GM18511 (cell line): ENCODE results near the gene RAET1E.
"Not testable (repeated sequence)": the region's sequence is repeated elsewhere in the genome, so short reads cannot be mapped to it uniquely, and the experiment has no call there.

Experiments
- ATAC-seq: cut with Tn5 transposase; IDR thresholded peaks from one replicate; pipeline ENCODE4 v1.9.1; 2021; ENCODE audit warnings: mild to moderate bottlenecking, moderate library complexity; ENCODE audit not compliant: unreplicated experiment

RAET1E gene

GRCh38 chr6:149929422-149929821 lies 31.5 kb upstream of the RAET1E start:
- ATAC-seq = no peak

GRCh38 chr6:149927025-149927424 lies 29.1 kb upstream of the RAET1E start:
- not testable (repeated sequence) for ATAC-seq

GRCh38 chr6:149925974-149926777 lies 28.3 kb upstream of the RAET1E start:
- no peak for ATAC-seq

DNA sequence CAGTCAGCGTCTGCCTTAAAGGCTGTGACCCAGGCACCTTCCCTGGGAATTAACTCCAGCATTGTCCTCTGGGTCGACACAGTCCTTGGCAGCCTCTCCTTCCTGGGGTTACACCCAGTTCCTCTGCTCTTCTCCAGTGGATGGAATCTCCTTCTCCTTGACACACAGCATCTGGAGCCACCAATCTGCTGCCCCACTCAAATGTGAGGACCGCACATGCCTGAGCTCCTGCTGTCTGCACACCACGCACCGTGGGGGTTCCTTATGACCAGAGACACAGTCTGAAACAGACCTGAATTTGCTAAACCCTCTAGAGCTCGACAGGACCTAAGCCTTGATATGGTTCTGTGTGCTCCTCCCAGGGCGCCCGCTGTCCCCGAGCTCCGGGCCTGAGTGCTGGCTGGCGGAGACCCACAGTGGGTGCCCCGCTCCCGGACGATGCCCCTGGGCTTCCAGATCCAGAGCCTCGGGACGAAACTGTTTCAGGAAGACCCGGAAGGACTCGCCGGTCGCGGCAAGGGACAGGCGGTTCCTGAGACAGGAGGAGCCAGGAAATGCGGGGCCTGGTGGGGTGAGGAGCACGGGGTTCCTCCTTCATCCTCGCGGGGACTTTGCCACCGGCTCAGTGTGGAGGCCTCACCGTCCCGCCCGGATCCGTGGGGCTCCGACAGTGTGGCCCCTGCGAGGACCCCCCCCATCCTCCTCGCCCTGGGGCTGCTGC lies 27.5 kb upstream of the RAET1E start:
- no peak for ATAC-seq

DNA sequence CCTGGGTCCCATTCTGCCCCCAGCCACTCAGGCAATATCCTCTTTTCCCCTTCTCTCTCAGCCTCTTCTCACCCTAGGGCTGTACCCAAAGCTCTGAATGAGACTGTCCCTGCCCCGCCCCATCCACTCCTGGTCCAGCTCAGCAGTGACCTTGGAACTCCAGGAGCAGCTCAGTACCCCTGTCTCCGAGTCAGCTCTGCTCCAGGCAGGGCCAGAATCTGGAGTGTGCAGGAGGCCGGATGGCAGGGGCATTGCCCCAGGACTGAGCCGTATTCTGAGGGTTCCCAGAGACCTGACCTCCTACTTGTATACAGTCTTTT lies 27.0 kb upstream of the RAET1E start:
- ATAC-seq = no peak

DNA sequence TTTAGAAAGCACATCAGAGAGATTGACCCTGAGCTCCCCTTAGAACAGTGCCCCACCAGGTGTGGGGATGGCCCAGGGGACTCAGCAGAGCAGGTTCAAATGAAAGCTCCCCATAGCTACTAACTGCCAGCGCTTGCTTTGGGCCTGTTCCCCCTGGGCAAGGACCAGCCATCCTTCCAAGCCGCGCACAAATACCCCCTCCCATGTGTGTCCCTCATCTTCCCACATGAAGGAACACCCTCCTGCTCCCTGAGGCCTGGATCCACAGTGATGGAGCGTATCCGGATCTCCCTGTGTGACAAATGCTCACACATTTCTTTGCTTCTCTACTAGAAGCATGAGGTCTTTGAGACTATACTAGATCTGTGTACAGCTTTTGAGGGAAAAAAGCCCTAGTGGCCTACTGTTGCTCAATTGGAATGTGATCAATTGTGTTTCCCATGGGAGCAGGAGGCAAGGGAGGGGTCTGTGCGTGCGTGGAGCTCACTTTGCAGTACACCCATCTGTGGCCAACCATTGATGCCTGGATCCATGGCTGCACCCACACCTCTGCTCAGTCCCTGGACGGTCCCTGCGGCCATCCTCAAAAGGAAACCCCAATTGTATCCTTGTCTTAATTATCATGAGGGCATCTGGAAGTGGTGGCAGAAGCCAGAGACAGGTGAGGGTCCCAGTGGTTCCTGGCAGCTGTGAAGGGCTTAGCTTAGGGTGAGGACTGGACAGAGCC lies 26.5 kb upstream of the RAET1E start:
- ATAC-seq = no peak

DNA sequence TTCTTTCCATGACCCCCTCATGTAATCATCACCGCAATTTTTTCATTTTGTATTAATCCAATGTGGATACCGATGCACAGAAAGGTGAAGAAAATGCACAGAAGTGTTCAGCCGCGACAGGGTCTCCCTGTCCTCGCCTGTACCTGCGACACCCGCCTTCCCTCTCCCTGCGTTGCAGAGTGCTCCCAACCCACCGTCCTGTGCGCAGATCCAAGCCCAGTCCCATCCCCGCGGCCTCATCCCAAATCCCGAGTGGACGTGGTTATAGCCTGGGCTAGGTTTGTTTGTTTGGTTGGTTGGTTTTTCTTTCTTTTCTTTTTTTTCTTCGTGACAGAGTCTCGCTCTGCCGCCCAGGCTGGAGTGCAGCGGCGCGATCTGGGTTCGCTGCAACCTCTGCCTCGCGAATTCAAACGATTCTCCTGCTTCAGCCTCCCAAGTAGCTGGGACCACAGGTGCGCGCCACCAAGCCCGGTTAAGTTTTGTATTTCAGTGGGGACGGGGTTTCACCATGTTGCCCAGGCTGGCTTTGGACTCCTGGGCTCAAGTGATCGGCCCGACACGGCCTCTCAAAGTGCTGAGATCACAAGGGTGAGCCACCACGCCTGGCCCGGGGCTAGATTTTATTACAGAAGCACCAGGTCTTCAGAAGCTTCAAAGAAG lies 25.5 kb upstream of the RAET1E start:
- no peak for ATAC-seq

- no peak for ATAC-seq
Observed at GRCh38 chr6:149922642-149923326, 24.9 kb upstream of the RAET1E start, which contains the start of gene RAET1G. RAET1G (minus strand) TSS chr6:149923121; CDS start chr6:149923010, 111 bp downstream.

GRCh38 chr6:149922091-149922490 lies 24.2 kb upstream of the RAET1E start:
- ATAC-seq = not testable (repeated sequence)

DNA sequence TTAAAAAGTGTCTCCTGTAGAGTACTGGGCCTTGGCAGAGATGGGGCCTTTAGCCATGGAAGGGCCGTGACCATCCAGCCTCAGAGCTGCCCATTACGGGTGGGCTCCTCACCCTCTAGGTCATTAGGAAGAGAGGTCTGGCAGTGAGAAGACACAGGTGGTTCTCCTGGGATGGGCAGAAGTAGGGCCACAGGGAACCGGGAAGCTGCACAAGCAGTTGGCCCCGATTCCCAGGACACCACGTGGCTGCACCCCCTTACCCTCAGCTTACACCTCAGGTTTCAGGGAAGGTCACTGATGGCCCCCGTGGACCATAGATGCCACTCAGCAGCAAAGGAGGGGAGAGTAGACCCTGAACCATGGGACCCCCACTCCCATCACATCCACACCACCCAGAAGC lies 23.4 kb upstream of the RAET1E start:
- ATAC-seq = no peak

DNA sequence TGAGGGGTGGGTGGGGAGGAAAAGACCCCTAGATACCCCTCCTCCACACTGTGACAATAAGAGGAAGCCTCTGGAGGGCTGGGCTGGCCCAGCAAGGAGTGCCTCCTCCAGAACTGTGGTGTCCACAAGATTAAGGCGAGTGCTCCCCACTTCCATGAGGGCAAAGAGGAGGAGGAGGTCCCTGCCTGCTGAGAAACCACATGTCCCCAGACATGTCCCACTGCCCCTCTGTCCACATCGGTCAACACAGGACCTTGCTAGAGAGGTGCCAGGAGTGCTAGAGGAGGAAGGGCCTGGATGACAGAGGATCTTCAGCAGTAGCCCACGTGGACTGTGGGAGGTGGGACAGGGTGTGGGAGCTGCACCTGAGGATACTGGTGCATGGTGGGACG lies 21.9 kb upstream of the RAET1E start:
- no peak for ATAC-seq

GRCh38 chr6:149919126-149919833 lies 21.4 kb upstream of the RAET1E start:
- ATAC-seq = not testable (repeated sequence)

DNA sequence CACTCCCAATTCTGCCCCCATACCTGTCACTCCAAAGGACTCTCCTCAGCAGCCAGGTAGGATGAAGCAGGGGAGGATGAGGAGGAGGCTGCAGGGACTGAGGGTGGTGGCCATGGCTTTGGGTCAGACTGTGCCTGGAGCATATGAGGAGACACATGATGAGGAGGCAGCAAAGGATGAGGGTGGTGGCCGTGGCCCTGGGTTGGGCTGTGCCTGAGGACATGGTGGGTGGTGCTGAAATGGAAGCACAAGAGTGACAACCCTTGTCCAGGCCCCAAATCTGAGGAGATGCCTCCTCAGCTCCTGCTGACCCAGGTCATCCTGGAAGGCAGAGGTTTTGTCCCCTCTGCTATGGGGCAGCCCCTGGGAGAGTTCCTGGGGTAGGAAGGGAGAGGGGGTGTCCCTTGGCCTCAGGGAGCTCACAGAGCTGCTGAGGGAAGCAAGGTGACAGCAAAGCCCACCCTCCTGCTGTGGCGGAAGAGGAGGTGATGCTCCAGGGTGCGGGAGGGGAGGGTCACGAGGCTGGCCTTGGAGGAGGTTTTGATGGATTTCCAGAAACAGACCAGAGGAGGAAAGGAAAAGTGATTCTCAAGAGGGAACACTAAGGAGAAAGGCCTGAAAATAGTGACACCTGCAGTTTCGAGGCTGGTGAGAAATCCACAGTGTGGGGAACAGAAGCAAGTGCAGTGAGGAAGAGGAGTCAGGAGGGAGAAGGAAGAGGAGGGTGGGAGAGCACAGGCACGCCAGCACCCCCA lies 20.4 kb upstream of the RAET1E start:
- ATAC-seq = no peak

DNA sequence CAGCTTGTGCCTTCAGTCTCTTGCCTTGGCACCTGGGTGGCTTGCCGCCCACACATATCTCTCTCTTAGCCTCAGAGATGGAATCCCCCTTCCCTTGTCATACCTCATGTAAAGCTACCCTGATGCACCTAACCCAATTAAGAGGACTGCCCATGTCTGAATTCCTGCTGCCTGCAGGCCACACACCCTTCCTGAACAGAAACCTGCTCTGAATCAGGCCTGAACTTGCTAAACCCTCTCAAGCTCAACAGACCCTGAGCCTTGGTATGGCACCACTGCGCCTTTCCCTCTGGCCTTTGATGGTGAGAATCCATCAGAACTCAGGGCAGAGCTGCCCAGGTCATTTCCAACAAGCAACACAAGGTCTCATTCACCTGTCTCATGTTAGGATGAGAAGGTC lies 19.8 kb upstream of the RAET1E start:
- ATAC-seq = no peak

DNA sequence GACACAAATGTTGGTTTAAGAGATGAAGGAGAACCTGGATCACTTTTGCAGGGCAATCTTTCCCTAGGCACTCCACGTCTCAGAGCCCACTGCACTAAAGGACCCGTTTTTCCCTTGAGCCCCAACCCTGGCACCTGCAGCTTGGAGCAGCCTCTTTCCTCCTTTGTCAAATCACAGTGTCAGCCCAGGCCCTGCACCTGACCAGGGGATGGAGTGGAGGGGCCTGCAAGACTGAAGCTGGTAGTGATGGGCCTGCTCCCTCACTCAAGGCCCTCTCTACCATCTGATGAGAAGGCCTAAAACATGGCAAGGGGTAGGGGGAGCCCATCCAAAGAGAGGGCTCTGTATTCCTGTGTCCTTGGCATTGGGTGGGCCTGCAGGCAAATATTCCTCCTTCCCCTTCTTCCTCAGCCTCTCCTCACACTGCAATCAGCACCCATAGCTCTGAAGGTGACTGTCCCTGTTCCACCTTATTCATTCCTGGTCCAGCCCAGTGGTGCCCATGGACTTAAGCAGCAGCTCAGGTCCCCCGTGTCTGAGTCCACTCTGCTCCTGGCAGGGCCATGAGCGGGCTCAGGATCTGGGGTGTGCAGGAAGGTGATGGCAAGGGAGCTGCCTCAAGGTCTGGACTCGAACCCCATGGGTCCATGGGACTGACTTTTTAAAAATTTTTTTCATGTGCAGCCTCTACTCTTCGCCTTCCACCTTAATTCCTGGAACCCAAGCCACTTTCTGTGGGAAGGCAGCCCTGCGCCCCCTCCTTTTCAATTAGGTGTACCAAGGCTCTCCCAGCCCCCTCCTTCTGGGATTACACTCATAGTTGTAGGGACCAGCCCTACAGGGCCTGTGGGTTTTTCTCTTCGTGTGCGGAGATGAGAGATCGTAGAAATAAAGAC lies 18.3 kb upstream of the RAET1E start:
- no peak for ATAC-seq

DNA sequence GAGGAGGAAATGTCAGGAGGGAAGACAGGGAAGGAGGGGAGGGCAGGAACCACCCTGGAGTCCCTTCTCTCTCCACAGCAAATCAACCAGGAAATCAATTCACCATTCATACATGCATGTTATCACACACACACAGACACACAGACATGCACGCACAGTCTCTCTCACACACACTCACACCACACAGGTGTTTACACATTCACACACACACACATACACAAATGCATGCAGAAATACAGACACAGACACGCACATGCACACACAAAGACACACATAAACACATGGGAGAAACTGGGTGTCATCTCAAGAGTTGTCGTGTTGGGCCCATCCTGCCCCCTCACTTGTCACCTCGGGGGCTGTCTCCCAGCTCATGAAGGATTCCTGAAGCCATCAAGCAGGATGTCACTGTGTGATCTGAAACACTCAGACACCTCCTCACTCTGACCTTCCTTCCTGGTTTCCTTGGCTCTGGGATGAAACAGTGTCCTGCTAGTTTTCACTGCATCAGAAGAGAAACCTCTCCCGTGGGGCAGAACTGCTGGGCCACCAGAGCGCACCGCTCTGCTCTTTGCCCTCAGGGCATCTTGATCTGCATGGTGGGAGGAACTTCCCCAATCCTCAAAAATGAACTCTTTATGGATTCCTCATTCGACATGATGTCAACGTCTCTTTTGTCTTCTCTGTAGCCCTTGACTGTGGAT lies 15.8 kb upstream of the RAET1E start:
- ATAC-seq = no peak

DNA sequence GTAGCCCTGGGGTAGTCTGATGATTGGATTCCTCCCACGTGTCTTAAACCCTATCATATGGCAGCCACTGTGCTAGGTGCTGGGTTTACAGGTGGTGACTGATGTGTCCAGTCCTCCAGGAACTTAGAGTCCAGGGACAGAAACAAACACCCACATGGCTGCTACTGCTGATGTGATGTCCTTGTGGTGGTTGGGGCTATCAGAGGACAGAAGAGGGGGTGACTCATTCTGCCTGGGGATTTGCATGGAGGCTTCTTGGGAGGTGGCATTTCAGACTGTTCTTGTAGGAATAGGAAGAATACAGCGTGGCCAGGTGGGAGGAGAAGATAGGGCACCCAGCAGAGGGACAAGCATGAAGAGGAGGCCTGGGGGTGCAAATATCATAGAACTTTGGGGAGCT lies 15.2 kb upstream of the RAET1E start:
- ATAC-seq = no peak

GRCh38 chr6:149912680-149913079 lies 14.8 kb upstream of the RAET1E start:
- ATAC-seq = not testable (repeated sequence)
